ENCODE results near the gene C1QTNF5.

DNA sequence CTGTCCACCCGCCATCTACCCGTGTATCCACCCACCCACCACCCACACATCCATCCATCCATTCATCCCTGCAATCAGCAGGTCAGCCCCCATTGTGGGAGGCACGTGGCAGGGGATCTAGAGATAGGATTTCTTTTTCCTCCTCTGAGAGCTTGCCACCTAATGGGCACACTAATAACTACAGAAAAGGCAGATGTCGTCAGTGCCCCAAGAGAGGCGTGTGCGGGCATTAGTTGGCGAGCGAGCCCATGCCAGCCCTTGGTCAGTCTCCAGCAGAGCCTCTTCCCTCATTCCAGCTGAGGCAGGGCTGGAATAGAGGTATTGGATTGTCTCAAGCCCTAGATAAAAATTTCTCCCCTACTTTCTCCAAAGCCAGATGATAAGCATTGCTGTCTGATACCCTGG is 31.1 kb upstream of the C1QTNF5 start:
- TF ChIP-seq EZH2 (IDR thresholded peaks at IDR 0.05; ENCODE audit: low read depth, low read length, severe bottlenecking): no peak
- no peak for TF ChIP-seq POLR2A (IDR thresholded peaks at IDR 0.05; ENCODE audit: control extremely low read depth in 1 of 2, low read depth in 2 of 2, low read length in 2 of 2)

All from H1 (cell line).